ENCODE data around the gene ABCF2. TPM values are rescaled to one million over a fixed set of nuclear protein-coding genes. Genes with fewer than 3 reads are reported as not detected.

The ABCF2 gene
- total RNA-seq, 2 experiments from 2014 or later: 41.1 to 41.2 TPM

GRCh38 chr7:151238924-151239836, 12.2 kb upstream of the ABCF2 start:
- H3K27ac Mint-ChIP-seq: no peak overlapping the region
- POLR2A ChIA-PET: no interaction called here
- DNase-seq: no peak
- H3K36me3 Mint-ChIP-seq: peaks cover 20% of the 10 kb centered on the region
- H3K27me3 Mint-ChIP-seq: no peaks in the 10 kb centered on the region
- CTCF ChIA-PET: no interaction called here
- peaks cover 19% of the 10 kb centered on the region for H3K4me1 Mint-ChIP-seq (ENCODE audit: low read depth)
- H3K9me3 Mint-ChIP-seq: no peaks in the 10 kb centered on the region
- intact Hi-C loops (cut with micrococcal nuclease): no loop called here
- no peak overlapping the region for H3K4me3 Mint-ChIP-seq

GRCh38 chr7:151238190-151238810, 11.3 kb upstream of the ABCF2 start:
- Mint-ChIP-seq H3K27ac (no peak overlapping the region), H3K36me3 (peaks cover 25% of the 10 kb centered on the region), H3K27me3 (no peaks in the 10 kb centered on the region)

GRCh38 chr7:151237244-151238189, 10.5 kb upstream of the ABCF2 start:
- intact Hi-C loops (cut with micrococcal nuclease): no loop called here
- Mint-ChIP-seq H3K4me3 (no peak overlapping the region), H3K9me3 (no peaks in the 10 kb centered on the region), H3K27ac (no peak overlapping the region), H3K4me1 (ENCODE audit: low read depth) (peaks cover 17% of the 10 kb centered on the region), H3K27me3 (no peaks in the 10 kb centered on the region), H3K36me3 (peaks cover 30% of the 10 kb centered on the region)
- no peak for DNase-seq
- ChIA-PET CTCF (interaction anchor here (1.4 to 2.2 kb wide), 2 partner anchors 9 to 72 kb away, joined by 4 to 12 read pairs; no protein-coding TSS in a partner anchor), POLR2A (interaction anchor here (0.9 to 2.5 kb wide), 2 partner anchors 10 to 11 kb away, joined by 3 to 10 read pairs; partner anchors contain the start of gene ABCF2)

More at GRCh38 chr7:151238190-151238810, 11.3 kb upstream of the ABCF2 start:
- no peak overlapping the region for H3K4me3 Mint-ChIP-seq
- no peak for DNase-seq
- ChIA-PET CTCF (interaction anchor here (2.2 kb wide), 1 partner anchor 8 kb away, joined by 12 read pairs; no protein-coding TSS in a partner anchor), POLR2A (interaction anchor here (2.5 kb wide), 1 partner anchor 12 kb away, joined by 10 read pairs; the partner anchor contains the start of gene ABCF2)
- H3K9me3 Mint-ChIP-seq: no peaks in the 10 kb centered on the region
- H3K4me1 Mint-ChIP-seq (ENCODE audit: low read depth): peaks cover 18% of the 10 kb centered on the region
- intact Hi-C loops (cut with micrococcal nuclease): no loop called here

GRCh38 chr7:151236406-151236805, 9.4 kb upstream of the ABCF2 start:
- CTCF ChIA-PET: interaction anchor here (0.8 to 2.2 kb wide), 3 partner anchors 10 to 73 kb away, joined by 3 to 12 read pairs (median 4); partner anchors contain the start of gene GBX1

GRCh38 chr7:151235091-151235787, 8.2 kb upstream of the ABCF2 start:
- ChIA-PET CTCF (interaction anchor here (3.6 kb wide), 1 partner anchor 9 kb away, joined by 37 read pairs; no protein-coding TSS in a partner anchor), POLR2A (no interaction called here)
- Mint-ChIP-seq H3K9me3 (no peaks in the 10 kb centered on the region), H3K4me1 (ENCODE audit: low read depth) (peaks cover 29% of the 10 kb centered on the region), H3K4me3 (no peak overlapping the region), H3K27ac (no peak overlapping the region), H3K36me3 (peaks cover 29% of the 10 kb centered on the region), H3K27me3 (no peaks in the 10 kb centered on the region)
- intact Hi-C loops (cut with micrococcal nuclease): no loop called here
- no peak for DNase-seq

More at GRCh38 chr7:151236406-151236805, 9.4 kb upstream of the ABCF2 start:
- Mint-ChIP-seq H3K27ac (no peak overlapping the region), H3K4me3 (no peak overlapping the region), H3K9me3 (no peaks in the 10 kb centered on the region), H3K27me3 (no peaks in the 10 kb centered on the region), H3K36me3 (peaks cover 30% of the 10 kb centered on the region), H3K4me1 (ENCODE audit: low read depth) (peaks cover 25% of the 10 kb centered on the region)
- no peak for DNase-seq
- intact Hi-C loops (cut with micrococcal nuclease): no loop called here
- POLR2A ChIA-PET: interaction anchor here (2.5 kb wide), 1 partner anchor 10 kb away, joined by 10 read pairs; the partner anchor contains the start of gene ABCF2

- DNase-seq: no peak
- POLR2A ChIA-PET: interaction anchor here (3.1 kb wide), 1 partner anchor 10 kb away, joined by 19 read pairs; no protein-coding TSS in a partner anchor
- peaks cover 29% of the 10 kb centered on the region for H3K4me1 Mint-ChIP-seq (ENCODE audit: low read depth)
- peak overlapping the region; percentile 99 for H3K27ac Mint-ChIP-seq
- no peaks in the 10 kb centered on the region for H3K27me3 Mint-ChIP-seq
- H3K36me3 Mint-ChIP-seq: peaks cover 23% of the 10 kb centered on the region
- intact Hi-C loops (cut with micrococcal nuclease): loop anchor here (1.0 to 2.0 kb wide), 5 partner anchors 10 to 399 kb away; partner anchors contain the start of gene FASTK
- peak overlapping the region; percentile 100 for H3K4me3 Mint-ChIP-seq
- no peaks in the 10 kb centered on the region for H3K9me3 Mint-ChIP-seq
- CTCF ChIA-PET: interaction anchor here (1.0 to 3.6 kb wide), 3 partner anchors 10 to 13 kb away, joined by 3 to 37 read pairs (median 8); no protein-coding TSS in a partner anchor
These were observed 6.8 kb upstream of the ABCF2 start for GRCh38 chr7:151233804-151234203.

GRCh38 chr7:151232917-151233701, 6.1 kb upstream of the ABCF2 start:
- Mint-ChIP-seq H3K36me3 (peaks cover 23% of the 10 kb centered on the region), H3K27me3 (no peaks in the 10 kb centered on the region), H3K4me1 (ENCODE audit: low read depth) (peaks cover 31% of the 10 kb centered on the region), H3K9me3 (no peaks in the 10 kb centered on the region), H3K27ac (peak overlapping the region; percentile 99), H3K4me3 (peak overlapping the region; percentile 100)
- intact Hi-C loops (cut with micrococcal nuclease): loop anchor here (1.0 to 2.0 kb wide), 5 partner anchors 11 to 400 kb away; partner anchors contain the start of gene FASTK
- ChIA-PET CTCF (interaction anchor here (1.5 to 3.6 kb wide), 2 partner anchors 11 to 13 kb away, joined by 8 to 37 read pairs; no protein-coding TSS in a partner anchor), POLR2A (interaction anchor here (0.6 to 3.1 kb wide), 2 partner anchors 11 to 215 kb away, joined by 3 to 19 read pairs; no protein-coding TSS in a partner anchor)
- peak; percentile 88 for DNase-seq

- Mint-ChIP-seq H3K27ac (peak within 1 kb of the TSS; percentile 99), H3K36me3 (peaks cover 23% of the 10 kb centered on the region), H3K27me3 (no peaks in the 10 kb centered on the region), H3K9me3 (no peaks in the 10 kb centered on the region), H3K4me3 (peak within 1 kb of the TSS; percentile 100), H3K4me1 (ENCODE audit: low read depth) (peaks cover 38% of the 10 kb centered on the region)
- intact Hi-C loops (cut with micrococcal nuclease): loop anchor here (2.0 kb wide), 4 partner anchors 60 to 400 kb away; partner anchors contain the start of gene FASTK
- ChIA-PET CTCF (interaction anchor here (1.5 to 3.6 kb wide), 2 partner anchors 11 to 14 kb away, joined by 8 to 37 read pairs; no protein-coding TSS in a partner anchor), POLR2A (interaction anchor here (0.6 to 3.1 kb wide), 2 partner anchors 11 to 214 kb away, joined by 3 to 19 read pairs; no protein-coding TSS in a partner anchor)
- peak; percentile 95 for DNase-seq
These were observed 5.3 kb upstream of the ABCF2 start, which contains the start of gene CHPF2 for GRCh38 chr7:151232091-151232916. Gene CHPF2 (plus strand): TSS chr7:151232483. CDS start chr7:151234012, 1,529 bp downstream.

GRCh38 chr7:151231080-151231479, 4.1 kb upstream of the ABCF2 start:
- ChIA-PET POLR2A (no interaction called here), CTCF (interaction anchor here (1.0 kb wide), 1 partner anchor 13 kb away, joined by 3 read pairs; no protein-coding TSS in a partner anchor)
- H3K4me1 Mint-ChIP-seq (ENCODE audit: low read depth): peaks cover 48% of the 10 kb centered on the region
- no peak overlapping the region for H3K4me3 Mint-ChIP-seq
- H3K27ac Mint-ChIP-seq: no peak overlapping the region
- H3K9me3 Mint-ChIP-seq: no peaks in the 10 kb centered on the region
- intact Hi-C loops (cut with micrococcal nuclease): no loop called here
- H3K27me3 Mint-ChIP-seq: no peaks in the 10 kb centered on the region
- peaks cover 18% of the 10 kb centered on the region for H3K36me3 Mint-ChIP-seq
- no peak for DNase-seq
